Fibroblast of mammary gland (primary cell): ENCODE data around the gene SYNDIG1.

Source experiments
- DNase-seq: peaks from one replicate; pipeline ENCODE4 v3.0.0-alpha.2; 2010; ENCODE audit warnings: low read depth
- H3K4me3 ChIP-seq: 2 replicates; pipeline ENCODE4 v1.5.1; 2011; ENCODE audit warnings: low read depth, mild to moderate bottlenecking, low read length, moderate library complexity; ENCODE audit not compliant: control insufficient read depth
- TF ChIP-seq, protein P1 (sequence below): conservative IDR thresholded peaks from 2 replicates; pipeline ENCODE4 v1.5.1; 2011; ENCODE audit warnings: low read depth, low read length, inconsistent platforms; ENCODE audit not compliant: control insufficient read depth, insufficient read depth

Gene SYNDIG1

DNA sequence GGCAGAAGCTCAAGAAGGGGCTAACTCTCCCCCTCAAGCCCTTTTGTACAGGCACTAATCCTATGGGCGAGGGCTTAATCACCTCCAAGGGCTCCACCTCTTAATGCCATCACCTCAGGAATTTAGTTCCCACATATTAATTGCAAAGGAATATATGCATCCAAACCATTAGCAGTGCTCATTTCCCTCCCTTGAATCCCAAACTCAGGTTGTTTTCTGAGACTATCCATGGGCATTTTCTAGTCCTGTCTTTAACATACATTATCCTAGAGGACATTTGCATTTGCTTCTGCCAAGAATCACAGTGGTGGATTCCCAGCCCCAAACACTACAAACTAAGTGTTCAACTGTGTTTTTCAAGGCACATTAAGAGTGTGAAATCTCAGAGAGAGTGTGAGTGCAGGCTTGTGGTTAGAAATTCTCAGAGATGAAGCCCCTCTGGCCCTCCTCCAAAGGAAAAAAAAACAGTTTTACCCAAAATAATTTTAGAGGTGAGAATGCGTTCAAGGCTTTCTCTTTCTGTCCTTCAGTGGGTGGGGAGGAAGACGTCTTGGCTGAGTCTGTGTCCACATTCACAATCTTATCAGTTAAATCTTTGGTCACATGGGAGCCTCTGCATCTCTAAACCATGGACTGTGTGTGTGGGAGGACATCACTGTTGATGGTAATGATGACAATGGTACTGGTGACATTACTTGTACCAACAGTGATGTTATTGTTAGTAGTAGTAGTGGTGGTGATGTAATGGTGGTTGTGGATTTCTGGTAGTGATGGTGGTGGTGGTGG lies 59.3 kb downstream of the SYNDIG1 start:
- H3K4me3 ChIP-seq: no peak overlapping the region
- TF ChIP-seq, protein P1, sequence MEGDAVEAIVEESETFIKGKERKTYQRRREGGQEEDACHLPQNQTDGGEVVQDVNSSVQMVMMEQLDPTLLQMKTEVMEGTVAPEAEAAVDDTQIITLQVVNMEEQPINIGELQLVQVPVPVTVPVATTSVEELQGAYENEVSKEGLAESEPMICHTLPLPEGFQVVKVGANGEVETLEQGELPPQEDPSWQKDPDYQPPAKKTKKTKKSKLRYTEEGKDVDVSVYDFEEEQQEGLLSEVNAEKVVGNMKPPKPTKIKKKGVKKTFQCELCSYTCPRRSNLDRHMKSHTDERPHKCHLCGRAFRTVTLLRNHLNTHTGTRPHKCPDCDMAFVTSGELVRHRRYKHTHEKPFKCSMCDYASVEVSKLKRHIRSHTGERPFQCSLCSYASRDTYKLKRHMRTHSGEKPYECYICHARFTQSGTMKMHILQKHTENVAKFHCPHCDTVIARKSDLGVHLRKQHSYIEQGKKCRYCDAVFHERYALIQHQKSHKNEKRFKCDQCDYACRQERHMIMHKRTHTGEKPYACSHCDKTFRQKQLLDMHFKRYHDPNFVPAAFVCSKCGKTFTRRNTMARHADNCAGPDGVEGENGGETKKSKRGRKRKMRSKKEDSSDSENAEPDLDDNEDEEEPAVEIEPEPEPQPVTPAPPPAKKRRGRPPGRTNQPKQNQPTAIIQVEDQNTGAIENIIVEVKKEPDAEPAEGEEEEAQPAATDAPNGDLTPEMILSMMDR: no peak
- DNase-seq: no peak

DNA sequence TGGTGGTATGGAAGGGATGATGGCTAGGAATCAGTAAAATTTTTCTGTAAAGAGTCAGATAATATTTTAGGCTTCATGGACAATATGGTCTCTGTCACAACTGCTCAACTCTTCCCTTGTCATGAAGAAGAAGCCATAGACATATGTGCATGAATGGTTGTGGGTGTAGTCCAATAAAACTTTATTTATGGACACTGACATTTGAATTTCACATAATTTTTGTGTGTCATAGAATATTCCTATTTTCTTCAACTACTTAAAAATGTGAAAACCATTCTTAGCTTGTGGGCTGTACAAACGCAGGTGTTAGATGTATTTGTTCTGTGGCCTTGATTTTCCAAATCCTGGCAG lies 59.9 kb downstream of the SYNDIG1 start:
- TF ChIP-seq, protein P1: no peak
- no peak for DNase-seq
- no peak overlapping the region for H3K4me3 ChIP-seq

DNA sequence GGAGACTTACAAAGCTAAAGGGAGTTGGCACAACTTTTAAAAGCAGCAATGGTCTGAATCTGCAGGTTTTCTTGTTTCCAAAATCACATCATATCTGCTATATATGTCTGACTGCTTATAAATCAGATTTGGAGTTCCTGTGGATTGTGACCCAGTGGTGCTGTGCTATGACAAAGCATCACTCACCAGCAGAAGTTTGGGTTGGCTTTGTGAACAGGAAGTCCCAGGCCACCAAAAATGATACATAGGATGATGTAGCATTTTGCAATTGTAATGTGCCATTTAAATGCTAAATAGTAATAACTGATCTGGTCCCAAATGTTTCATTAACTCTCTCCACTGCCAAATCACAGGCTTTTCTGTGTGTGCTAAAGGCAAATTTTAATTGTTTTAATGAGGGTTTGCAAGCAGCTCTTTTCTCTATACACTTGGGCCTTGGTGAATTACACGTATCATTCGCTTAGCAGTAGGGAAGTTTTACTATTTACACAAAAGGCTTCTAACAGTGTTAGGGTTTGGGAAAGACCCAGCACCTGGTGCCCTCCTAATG lies 60.8 kb downstream of the SYNDIG1 start:
- DNase-seq: no peak
- H3K4me3 ChIP-seq: no peak overlapping the region
- TF ChIP-seq, protein P1: no peak

DNA sequence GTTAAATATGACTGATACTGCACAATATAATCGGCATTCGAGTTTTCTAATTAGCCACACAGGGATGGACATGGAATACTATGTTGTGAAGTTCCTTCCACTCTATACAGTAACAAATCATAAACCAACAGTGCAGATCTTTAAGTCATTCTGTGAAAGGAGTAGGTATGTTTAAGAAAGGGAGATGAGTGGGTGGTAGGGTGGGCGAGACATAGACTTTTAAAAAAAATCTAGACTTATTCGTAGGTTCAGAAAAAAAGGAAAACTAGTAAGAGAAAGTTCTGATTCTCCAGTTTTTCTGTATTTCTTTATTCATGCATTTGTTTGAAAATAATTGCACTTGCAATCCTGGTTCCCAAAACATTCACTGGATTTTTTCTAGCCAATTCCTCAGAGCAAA lies 61.8 kb downstream of the SYNDIG1 start:
- TF ChIP-seq, protein P1: no peak
- H3K4me3 ChIP-seq: no peak overlapping the region
- no peak for DNase-seq

DNA sequence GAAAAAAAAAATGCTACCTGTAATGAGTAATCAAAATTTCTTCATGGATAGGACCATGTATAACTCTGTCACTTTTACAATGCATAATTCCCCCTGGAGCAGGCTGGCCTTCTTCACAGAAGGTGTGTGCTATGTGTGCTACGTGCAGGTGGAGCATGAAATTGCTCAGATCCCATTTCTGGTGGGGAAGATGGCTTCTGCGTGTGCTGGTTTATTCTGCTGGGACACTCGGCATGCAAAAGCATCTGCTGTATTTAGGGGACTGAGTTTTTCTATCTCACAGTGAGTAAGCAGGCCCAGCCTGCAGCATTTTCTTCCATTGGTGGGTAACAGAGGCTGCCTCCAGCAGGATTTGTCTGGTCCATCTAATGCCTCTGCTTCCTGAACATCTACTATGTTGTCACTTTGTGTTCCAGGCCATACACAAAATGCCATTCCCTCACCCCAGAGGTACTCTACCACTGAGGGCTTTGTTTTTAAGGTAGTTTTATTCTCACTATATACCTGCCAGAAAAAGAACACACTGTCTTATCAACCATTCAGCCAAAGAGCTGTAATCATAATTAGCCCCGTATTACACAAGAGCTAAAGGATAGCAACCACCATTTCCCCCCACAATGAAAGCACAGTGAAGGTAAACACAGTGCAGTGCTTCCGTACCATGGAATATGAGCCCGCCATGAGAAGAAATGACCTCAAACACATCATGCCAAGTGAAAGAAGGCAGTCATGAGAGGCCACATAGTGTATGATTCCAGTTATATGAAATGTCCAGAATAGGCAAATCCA lies 62.4 kb downstream of the SYNDIG1 start:
- no peak overlapping the region for H3K4me3 ChIP-seq
- DNase-seq: no peak
- TF ChIP-seq, protein P1: no peak

DNA sequence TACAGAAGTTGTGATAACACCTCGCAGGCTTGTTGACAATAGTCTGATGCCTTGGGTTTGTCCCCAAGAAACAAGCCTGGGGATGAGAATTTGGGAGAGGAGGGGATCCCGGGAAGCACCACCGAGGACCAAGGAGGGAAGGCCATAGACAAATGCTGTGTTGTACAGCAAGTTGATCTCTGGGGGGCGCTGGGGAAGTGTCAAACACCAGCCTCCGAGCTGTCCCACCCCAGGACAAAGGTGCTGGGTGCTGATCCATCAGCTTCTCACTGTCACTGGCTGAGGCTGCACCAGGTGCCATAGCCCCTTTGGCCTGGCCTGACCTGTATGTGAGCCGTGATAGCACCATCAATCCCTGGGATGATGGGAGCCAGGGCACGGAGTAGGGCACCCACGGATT lies 64.0 kb downstream of the SYNDIG1 start:
- H3K4me3 ChIP-seq: no peak overlapping the region
- DNase-seq: no peak
- TF ChIP-seq, protein P1: no peak
